Stimulated activated naive CD8-positive, alpha-beta T cell treated with anti-CD3 and anti-CD28 coated beads, Interleukin-15, amount 100 ng/mL, for 72 hours (primary cell): ENCODE data around the gene NPC1L1.

Source experiments
- ATAC-seq: fragments of 150-1000 bp; cut with Tn5 transposase; 2 replicates; pipeline ENCODE4 v1.10.0; 2021; ENCODE audit warnings: mild to moderate bottlenecking, moderate library complexity
- DNase-seq, 2 donors: peaks; one replicate each; pipeline ENCODE4 v3.0.0; 2021 to 2022
- H3K27ac Mint-ChIP-seq, 2 donors: one replicate each; pipeline ENCODE4 v1.8.0; 2022; ENCODE audit warnings: mild to moderate bottlenecking in 2 of 2, mixed read lengths in 2 of 2, moderate library complexity in 2 of 2
- H3K27me3 Mint-ChIP-seq: one replicate; pipeline ENCODE4 v1.8.0; 2022; ENCODE audit warnings: mixed read lengths
- H3K4me1 Mint-ChIP-seq: one replicate; pipeline ENCODE4 v1.8.0; 2022; ENCODE audit warnings: mild to moderate bottlenecking, mixed read lengths
- H3K4me3 Mint-ChIP-seq, 2 donors: one replicate each; pipeline ENCODE4 v1.8.0; 2022; ENCODE audit warnings: mild to moderate bottlenecking in 2 of 2, mixed read lengths in 2 of 2, moderate library complexity in 1 of 2
- H3K9me3 Mint-ChIP-seq, 2 donors: one replicate each; pipeline ENCODE4 v1.8.0; 2022; ENCODE audit warnings: mixed read lengths in 2 of 2

The NPC1L1 gene

DNA sequence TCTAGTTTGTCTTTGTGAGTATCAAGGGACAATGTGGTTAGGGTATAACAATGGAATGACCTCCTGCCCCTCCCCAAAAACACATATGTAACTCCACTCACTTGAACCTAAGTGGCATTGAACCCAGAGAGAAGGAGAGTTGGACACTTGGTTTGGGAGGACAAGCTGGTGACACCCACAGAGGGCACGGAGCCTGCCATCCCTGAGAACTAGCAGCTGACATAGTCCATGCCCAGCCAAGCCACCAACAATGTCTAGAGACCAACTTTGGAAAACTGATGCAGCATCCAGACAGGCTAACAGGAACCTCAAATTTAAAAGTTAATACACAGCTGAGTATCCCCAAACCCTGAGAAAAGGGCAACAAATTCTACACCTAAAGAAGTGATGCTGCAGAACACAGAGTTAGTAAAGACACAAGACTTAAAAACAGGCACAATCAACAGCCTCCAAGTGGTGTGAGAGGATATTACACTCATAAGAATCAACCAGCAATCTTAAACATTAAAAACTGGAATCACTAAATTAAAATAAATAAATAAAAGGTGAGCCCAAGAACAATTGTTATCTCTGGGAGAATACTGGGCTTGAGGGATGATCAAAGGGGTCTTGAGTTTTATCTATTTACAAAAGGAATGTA is 77.8 kb downstream of the NPC1L1 start:
- Mint-ChIP-seq H3K27me3 (no peaks in the 10 kb centered on the region), H3K4me3 (no peak overlapping the region), H3K4me1 (peaks cover 87% of the 10 kb centered on the region), H3K9me3 (no peaks in the 10 kb centered on the region), H3K27ac (no peak overlapping the region)
- no peak for ATAC-seq
- DNase-seq, result no peak
